Calu3 (cell line): ENCODE measurements around the gene GMPPA. TPM values are rescaled to one million over a fixed set of nuclear protein-coding genes. Genes with fewer than 3 reads are reported as not detected.
A peak's percentile ranks its signal among the peaks of the same experiment; 100 is the strongest.

ENCODE experiments used
- BruUV-seq: library from RNA; stranded (reverse); fragments of 400-500 nt; replicated peaks from 2 replicates; lab custom pipeline; 2021; lab: Mats Ljungman, UMichigan
- CTCF ChIA-PET: fragments of 300-600 bp; sonication (Branson Sonifier 250); formaldehyde crosslinking; loops from one replicate; lab custom pipeline; 2022; ENCODE audit warnings: antibody characterized with exemption; lab: Charles Lee
- DNase-seq: peaks from one replicate; pipeline ENCODE4 v3.0.0; 2022
- H3K27ac Mint-ChIP-seq: one replicate; pipeline ENCODE4 v1.8.0; 2022; ENCODE audit warnings: mixed read lengths; ENCODE audit not compliant: unreplicated experiment
- H3K27me3 Mint-ChIP-seq: one replicate; pipeline ENCODE4 v1.8.0; 2022; ENCODE audit warnings: mixed read lengths; ENCODE audit not compliant: unreplicated experiment
- H3K36me3 Mint-ChIP-seq: one replicate; pipeline ENCODE4 v1.8.0; 2022; ENCODE audit warnings: mild to moderate bottlenecking, moderate library complexity, mixed read lengths; ENCODE audit not compliant: insufficient read depth, unreplicated experiment
- H3K4me1 Mint-ChIP-seq: one replicate; pipeline ENCODE4 v1.8.0; 2022; ENCODE audit warnings: mild to moderate bottlenecking, low read depth, mixed read lengths; ENCODE audit not compliant: unreplicated experiment
- H3K4me3 Mint-ChIP-seq: one replicate; pipeline ENCODE4 v1.8.0; 2022; ENCODE audit warnings: mild to moderate bottlenecking, low read depth, moderate library complexity, mixed read lengths; ENCODE audit not compliant: unreplicated experiment
- H3K9me3 Mint-ChIP-seq: one replicate; pipeline ENCODE4 v1.8.0; 2022; ENCODE audit warnings: low read depth, mixed read lengths; ENCODE audit not compliant: unreplicated experiment
- intact Hi-C: fragments of 100-400 bp; cut with micrococcal nuclease; formaldehyde crosslinking; loops from one replicate; pipeline ENCODE4 v1.10.0; 2022; ENCODE audit not compliant: unreplicated experiment
- total RNA-seq: library from RNA; stranded (reverse); gene quantifications from 2 replicates; pipeline ENCODE4 v1.2.3, GENCODE V29; 2022
- TF ChIP-seq, protein P1 (sequence below): fragments of 200-600 bp; IDR thresholded peaks from one replicate; pipeline ENCODE4 v1.8.0; 2022; ENCODE audit warnings: antibody characterized with exemption; ENCODE audit not compliant: unreplicated experiment

GMPPA gene
- total RNA-seq, 1 experiment from 2014 or later: 53.0 TPM

DNA sequence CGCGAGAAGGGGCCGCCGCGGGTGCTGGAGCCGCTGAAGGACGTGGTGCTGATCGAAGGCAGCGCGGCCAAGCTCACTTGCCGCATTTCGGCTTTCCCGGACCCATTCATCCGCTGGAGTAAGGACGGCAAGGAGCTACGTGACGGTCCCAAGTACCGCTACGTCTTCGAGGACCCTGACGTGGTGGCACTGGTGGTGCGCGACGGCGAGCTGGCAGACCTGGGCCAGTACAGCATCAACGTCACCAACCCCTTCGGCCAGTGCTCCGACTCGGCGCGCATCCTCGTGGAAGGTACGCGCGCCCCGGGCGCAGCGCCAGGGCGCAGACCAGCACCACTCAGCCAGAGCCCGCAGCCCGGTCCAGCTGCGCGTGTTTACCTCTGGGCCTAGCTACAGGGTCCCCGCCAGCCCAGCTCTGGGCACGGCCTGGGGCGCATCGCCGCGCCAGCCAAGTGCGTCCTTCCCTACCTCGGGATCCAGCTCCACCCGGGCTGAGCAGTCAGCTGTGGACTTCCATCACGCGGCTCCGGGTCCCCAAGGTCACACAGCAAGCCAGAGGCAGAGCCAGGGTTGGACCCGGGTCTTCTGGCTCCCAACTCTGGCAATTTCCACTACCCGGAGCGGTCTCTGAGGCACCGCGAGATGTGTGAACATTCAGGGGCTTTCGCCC is 1.7 kb upstream of the GMPPA start:
- TF ChIP-seq, protein P1, sequence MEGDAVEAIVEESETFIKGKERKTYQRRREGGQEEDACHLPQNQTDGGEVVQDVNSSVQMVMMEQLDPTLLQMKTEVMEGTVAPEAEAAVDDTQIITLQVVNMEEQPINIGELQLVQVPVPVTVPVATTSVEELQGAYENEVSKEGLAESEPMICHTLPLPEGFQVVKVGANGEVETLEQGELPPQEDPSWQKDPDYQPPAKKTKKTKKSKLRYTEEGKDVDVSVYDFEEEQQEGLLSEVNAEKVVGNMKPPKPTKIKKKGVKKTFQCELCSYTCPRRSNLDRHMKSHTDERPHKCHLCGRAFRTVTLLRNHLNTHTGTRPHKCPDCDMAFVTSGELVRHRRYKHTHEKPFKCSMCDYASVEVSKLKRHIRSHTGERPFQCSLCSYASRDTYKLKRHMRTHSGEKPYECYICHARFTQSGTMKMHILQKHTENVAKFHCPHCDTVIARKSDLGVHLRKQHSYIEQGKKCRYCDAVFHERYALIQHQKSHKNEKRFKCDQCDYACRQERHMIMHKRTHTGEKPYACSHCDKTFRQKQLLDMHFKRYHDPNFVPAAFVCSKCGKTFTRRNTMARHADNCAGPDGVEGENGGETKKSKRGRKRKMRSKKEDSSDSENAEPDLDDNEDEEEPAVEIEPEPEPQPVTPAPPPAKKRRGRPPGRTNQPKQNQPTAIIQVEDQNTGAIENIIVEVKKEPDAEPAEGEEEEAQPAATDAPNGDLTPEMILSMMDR: no peak
- BruUV-seq: no TSS peak
- Mint-ChIP-seq H3K4me1 (peaks cover 23% of the 10 kb centered on the region), H3K36me3 (peaks cover 38% of the 10 kb centered on the region), H3K4me3 (peak overlapping the region; percentile 90), H3K27me3 (peaks cover 36% of the 10 kb centered on the region), H3K9me3 (no peaks in the 10 kb centered on the region), H3K27ac (no peak overlapping the region)
- CTCF ChIA-PET: interaction anchor here (0.8 to 2.4 kb wide), 2 partner anchors 13 to 32 kb away, joined by 3 to 30 read pairs; no protein-coding TSS in a partner anchor
- DNase-seq: no peak
- intact Hi-C loops: no loop called here

DNA sequence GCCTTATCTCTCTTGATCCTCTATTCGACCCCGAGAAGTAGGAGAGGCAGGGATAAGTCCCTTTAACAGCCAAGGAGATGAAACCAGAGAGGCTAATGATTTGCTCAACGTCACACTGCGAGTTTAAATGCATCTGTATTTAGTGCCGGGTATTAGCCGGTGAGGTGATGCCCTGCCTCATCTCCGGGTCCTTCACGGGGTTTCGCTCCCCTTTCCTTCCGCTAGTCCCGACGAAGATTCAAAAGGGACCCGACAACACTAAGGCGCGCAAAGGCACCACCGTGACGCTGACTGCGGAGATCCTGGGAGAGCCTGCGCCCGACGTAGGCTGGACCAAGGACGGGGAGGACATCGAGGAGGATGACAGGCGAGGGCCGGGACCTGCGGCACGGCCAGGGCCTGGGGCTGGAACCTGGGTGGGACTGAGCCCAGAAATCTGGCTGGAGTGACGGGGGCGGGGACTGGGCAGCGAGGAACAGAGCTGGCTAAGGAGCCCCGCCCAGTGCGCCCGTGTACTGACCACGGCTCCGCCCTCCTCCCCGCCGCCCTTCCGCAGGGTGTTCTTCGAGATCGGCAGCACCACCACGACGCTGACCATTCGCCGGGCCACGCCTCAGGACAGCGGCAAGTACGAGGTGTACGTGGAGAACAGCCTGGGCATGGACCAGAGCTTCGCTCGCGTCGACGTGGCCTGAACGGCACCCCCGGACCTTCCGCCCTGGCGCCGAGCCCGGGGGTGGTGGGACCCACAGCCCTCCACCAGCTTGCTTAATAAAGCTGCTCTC is 1.0 kb upstream of the GMPPA start:
- Mint-ChIP-seq H3K9me3 (no peaks in the 10 kb centered on the region), H3K4me1 (peaks cover 23% of the 10 kb centered on the region), H3K4me3 (peak overlapping the region; percentile 90), H3K27ac (peak overlapping the region; percentile 97), H3K27me3 (peaks cover 29% of the 10 kb centered on the region), H3K36me3 (peaks cover 38% of the 10 kb centered on the region)
- TF ChIP-seq, protein P1: no peak
- no TSS peak for BruUV-seq
- CTCF ChIA-PET: interaction anchor here (0.6 to 2.6 kb wide), 12 partner anchors 11 to 57 kb away, joined by 3 to 35 read pairs (median 4); no protein-coding TSS in a partner anchor
- intact Hi-C loops: loop anchor here (1.0 kb wide), 1 partner anchor 24 kb away; no protein-coding TSS in a partner anchor
- DNase-seq: peak; percentile 87

DNA sequence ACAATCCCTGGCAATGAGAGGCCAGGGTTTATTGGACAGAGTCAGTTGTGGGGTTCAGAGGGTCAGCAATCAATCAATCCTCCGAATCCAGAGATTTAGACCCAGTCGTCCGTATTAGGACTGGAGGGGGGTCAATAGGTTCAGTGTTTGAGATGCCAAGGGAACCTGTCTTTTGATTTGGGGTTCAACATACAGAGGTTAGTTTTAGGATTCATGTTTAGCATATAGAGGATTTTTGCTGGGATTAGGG is 292 bp downstream of the GMPPA start:
- no TSS peak for BruUV-seq
- CTCF ChIA-PET: interaction anchor here (0.8 to 2.6 kb wide), 11 partner anchors 10 to 58 kb away, joined by 3 to 35 read pairs (median 5); no protein-coding TSS in a partner anchor
- peak overlapping the region; percentile 97 for H3K27ac Mint-ChIP-seq
- H3K4me1 Mint-ChIP-seq: peaks cover 23% of the 10 kb centered on the region
- no peaks in the 10 kb centered on the region for H3K9me3 Mint-ChIP-seq
- peaks cover 38% of the 10 kb centered on the region for H3K36me3 Mint-ChIP-seq
- peaks cover 16% of the 10 kb centered on the region for H3K27me3 Mint-ChIP-seq
- peak overlapping the region; percentile 90 for H3K4me3 Mint-ChIP-seq
- intact Hi-C loops: no loop called here
- TF ChIP-seq, protein P1: no peak
- no peak for DNase-seq

DNA sequence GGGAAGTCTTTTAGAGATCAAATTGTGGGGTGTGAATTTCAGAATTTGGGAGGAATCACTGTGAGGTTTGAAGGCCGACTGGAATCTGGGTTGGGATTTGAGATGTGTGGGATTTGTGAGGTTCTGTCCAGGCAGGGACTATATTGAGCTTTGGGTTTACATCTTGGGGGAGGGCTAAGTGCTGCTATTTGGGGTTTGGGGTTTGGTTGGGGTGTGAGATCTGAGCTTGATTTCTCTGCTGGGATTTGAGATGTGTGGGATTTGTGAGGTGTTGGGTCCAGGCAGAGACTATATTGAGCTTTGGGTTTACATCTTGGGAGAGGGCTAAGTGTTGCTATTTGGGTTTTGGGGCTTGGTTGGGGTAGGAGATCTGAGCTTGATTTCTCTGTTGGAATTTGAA is 864 bp downstream of the GMPPA start:
- Mint-ChIP-seq H3K4me3 (peak overlapping the region; percentile 90), H3K9me3 (no peaks in the 10 kb centered on the region), H3K4me1 (peaks cover 23% of the 10 kb centered on the region), H3K27ac (peak overlapping the region; percentile 97), H3K27me3 (peaks cover 10% of the 10 kb centered on the region), H3K36me3 (peaks cover 38% of the 10 kb centered on the region)
- intact Hi-C loops: no loop called here
- TF ChIP-seq, protein P1: no peak
- CTCF ChIA-PET: interaction anchor here (2.4 to 2.6 kb wide), 2 partner anchors 9 to 29 kb away, joined by 30 to 35 read pairs; no protein-coding TSS in a partner anchor
- no TSS peak for BruUV-seq
- DNase-seq: no peak
